Stimulated activated CD8-positive, alpha-beta memory T cell treated with anti-CD3 and anti-CD28 coated beads, Interleukin-2, amount 100 ng/mL, for 48 hours (primary cell): Measurements from ENCODE around the gene HDGF.

Experiments
- DNase-seq, 2 donors: peaks; one replicate each; pipeline ENCODE4 v3.0.0-alpha.2; 2020; ENCODE audit warnings: low read depth in 2 of 2

Gene HDGF

DNA sequence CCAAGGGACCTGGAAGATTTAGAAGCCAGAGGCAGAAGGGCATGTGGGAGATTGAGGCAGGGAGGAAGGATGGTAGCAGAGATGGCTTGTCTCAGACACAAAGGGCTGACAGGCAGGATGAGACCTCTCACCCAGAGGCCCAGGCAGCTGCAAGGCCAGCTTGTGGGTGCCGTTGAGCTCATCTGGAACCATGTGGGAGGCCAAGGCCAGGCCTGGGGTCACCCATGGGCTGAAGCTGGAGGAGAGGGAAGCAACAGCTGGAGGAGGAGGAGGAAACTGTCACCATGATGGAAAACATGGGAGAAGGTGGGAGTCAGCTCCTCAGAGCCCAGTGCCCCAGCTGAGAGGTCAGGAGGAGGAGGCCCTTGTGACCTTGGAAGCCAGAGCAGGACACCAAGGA is 52.5 kb downstream of the HDGF start:
- DNase-seq = no peak

DNA sequence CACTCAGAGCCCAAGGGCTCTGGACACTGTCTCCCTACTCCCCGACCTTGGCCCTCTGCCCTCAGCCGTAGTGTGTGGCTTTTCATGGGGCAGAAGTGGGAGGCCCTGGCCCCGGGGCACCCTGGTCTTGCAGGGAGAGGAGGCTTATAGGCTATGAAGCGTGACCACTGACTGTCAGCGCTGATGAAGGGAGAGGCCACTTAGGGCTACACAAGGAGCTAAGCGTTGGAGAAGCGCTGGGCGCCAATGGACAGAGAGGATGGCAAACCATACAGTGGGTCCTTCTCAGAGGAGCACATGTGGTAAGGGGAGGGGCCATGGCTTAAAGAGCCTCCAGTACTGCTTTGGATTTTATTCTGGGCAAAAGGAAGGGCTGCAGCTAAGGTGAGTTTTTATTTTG is 54.0 kb downstream of the HDGF start:
- DNase-seq = no peak

GRCh38 chr1:156696755-156697154 is 54.7 kb downstream of the HDGF start:
- no peak for DNase-seq

DNA sequence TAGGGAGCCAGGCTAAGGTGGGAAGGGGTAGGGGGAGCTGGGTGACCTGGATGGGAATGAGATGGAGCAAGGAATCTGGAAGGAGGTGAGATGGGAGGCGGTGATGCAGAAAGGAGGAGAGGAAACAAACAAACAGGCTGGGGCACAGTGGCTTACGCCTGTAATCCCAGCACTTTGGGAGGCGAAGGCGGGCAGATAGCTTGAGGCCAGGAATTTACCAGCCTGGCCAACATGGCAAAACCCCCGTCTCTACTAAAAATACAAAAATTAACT is 56.8 kb downstream of the HDGF start:
- no peak for DNase-seq

GRCh38 chr1:156693848-156694689 is 57.4 kb downstream of the HDGF start:
- no peak for DNase-seq

DNA sequence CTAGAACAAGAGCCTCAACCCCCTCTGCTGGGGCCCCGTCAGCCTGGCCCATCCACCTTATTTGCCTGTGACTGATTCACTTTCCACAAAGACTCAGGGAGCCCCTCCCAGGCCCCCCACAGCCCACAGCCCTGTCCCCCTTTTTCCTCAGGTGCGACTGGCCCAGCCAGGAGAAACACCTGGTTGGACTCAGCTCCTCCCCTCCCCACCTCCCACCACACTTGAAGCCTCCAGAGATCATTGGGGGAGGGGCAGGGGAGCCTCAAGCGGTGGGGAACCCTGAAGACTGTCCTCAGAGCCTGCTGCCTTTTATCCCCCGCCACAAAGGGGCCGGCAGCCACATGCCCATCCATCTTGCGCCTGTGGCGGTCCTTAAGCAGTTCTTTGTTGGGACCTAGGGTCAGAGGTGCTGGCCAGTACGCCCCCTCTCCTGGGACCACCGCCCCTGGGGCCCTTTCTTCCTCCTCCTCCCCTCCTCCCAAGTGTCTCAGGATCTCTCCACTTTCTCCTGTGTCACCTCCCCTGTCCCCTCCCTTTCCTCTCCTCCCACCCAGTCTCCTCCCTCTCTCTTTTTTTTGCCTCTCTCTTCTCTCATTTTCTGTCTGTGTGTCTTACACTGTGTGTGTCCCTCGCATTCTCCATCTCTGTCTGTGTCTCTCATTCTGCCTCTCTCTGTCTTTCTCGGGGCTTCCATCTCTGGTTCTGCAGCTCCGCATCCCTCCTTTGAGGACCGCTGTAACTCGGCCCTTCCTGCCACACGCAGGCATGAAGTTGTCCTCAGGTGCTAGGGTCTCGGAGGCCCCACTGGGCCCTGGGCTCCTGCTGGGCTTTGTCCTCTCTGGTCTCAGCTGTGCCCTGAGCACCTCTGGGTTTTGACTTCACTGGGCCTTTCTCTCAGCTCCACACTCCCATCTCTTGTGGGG is 58.3 kb downstream of the HDGF start:
- no peak for DNase-seq

DNA sequence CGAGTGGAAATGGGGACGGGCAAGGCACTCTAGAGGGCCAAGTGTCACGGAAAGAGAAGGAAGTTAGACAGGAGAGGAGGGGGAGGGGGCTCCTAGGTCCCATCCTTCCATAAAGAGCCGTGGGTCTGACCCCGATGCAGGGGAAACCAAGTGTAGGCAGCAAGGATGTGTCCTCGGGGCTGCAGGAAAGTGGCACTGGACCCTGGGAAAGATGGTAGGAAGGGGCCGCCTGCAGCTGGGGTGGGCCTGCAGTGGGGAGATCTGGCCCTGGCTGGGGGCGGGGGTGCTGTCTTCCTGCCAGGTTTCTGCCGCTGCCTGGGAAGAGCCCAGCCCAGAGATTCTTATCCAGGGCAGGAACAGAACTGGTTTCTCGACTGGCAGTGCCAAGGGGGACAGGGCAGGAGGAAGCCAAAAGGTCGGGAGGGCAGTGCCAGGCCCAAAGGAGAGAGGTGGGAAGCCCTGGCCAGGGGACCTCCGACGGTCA is 59.0 kb downstream of the HDGF start:
- no peak for DNase-seq
